ENCODE data around the gene COX5B.
"Not testable (repeated sequence)": the region's sequence is repeated elsewhere in the genome, so short reads cannot be mapped to it uniquely, and the experiment has no call there.

- TF ChIP-seq, protein P1, sequence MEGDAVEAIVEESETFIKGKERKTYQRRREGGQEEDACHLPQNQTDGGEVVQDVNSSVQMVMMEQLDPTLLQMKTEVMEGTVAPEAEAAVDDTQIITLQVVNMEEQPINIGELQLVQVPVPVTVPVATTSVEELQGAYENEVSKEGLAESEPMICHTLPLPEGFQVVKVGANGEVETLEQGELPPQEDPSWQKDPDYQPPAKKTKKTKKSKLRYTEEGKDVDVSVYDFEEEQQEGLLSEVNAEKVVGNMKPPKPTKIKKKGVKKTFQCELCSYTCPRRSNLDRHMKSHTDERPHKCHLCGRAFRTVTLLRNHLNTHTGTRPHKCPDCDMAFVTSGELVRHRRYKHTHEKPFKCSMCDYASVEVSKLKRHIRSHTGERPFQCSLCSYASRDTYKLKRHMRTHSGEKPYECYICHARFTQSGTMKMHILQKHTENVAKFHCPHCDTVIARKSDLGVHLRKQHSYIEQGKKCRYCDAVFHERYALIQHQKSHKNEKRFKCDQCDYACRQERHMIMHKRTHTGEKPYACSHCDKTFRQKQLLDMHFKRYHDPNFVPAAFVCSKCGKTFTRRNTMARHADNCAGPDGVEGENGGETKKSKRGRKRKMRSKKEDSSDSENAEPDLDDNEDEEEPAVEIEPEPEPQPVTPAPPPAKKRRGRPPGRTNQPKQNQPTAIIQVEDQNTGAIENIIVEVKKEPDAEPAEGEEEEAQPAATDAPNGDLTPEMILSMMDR (IDR thresholded peaks at IDR 0.05), result not testable (repeated sequence)
- TF ChIP-seq, protein P2, sequence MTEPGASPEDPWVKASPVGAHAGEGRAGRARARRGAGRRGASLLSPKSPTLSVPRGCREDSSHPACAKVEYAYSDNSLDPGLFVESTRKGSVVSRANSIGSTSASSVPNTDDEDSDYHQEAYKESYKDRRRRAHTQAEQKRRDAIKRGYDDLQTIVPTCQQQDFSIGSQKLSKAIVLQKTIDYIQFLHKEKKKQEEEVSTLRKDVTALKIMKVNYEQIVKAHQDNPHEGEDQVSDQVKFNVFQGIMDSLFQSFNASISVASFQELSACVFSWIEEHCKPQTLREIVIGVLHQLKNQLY (CRISPR knock-in tag; IDR thresholded peaks at IDR 0.05), result not testable (repeated sequence)
- not testable (repeated sequence) for TF ChIP-seq NR2C2 (CRISPR knock-in tag; IDR thresholded peaks at IDR 0.05)
These were observed 44.3 kb upstream of the COX5B start for GRCh38 chr2:97601537-97601936.

Data from WTC11 (cell line).